Endothelial cell of umbilical vein (primary cell): ENCODE data around the gene CPNE5.

ENCODE experiments used
- CTCF ChIP-seq, 2 donors: IDR thresholded peaks; 1 replicate in 1 of 2; 2 replicates in 1 of 2; pipeline ENCODE4 v1.5.1; 2011; ENCODE audit warnings: low read length in 2 of 2, mild to moderate bottlenecking in 2 of 2, moderate library complexity in 2 of 2, control low read depth in 1 of 2, inconsistent platforms in 1 of 2, low read depth in 1 of 2; ENCODE audit not compliant: insufficient read depth in 1 of 2; ENCODE audit errors: extremely low read depth in 1 of 2
- EZH2 ChIP-seq: IDR thresholded peaks from 2 replicates; pipeline ENCODE4 v1.6.1; 2012; ENCODE audit warnings: borderline replicate concordance, low read depth, mild to moderate bottlenecking, moderate library complexity, low read length, inconsistent platforms; ENCODE audit not compliant: severe bottlenecking
- FOS ChIP-seq: IDR thresholded peaks from 2 replicates; pipeline ENCODE4 v1.6.1; 2011; ENCODE audit warnings: mild to moderate bottlenecking, low read length, moderate library complexity, borderline replicate concordance; ENCODE audit not compliant: insufficient read depth
- GATA2 ChIP-seq: IDR thresholded peaks from 2 replicates; pipeline ENCODE4 v1.7.0; 2011; ENCODE audit warnings: low read depth, mild to moderate bottlenecking, moderate library complexity, mixed read lengths, low read length; ENCODE audit not compliant: insufficient read length, insufficient read depth
- JUN ChIP-seq: IDR thresholded peaks from 2 replicates; pipeline ENCODE4 v1.6.1; 2011; ENCODE audit warnings: borderline replicate concordance, low read depth; ENCODE audit not compliant: insufficient read length, insufficient read depth
- MAX ChIP-seq: IDR thresholded peaks from 2 replicates; pipeline ENCODE4 v1.6.1; 2011; ENCODE audit not compliant: insufficient read depth, insufficient read length
- MYC ChIP-seq: IDR thresholded peaks from one replicate; pipeline ENCODE4 v1.6.1; 2011; ENCODE audit warnings: mild to moderate bottlenecking, low read depth, low read length
- POLR2A ChIP-seq: IDR thresholded peaks from 2 replicates; pipeline ENCODE4 v1.6.1; 2012; ENCODE audit warnings: low read depth, mild to moderate bottlenecking, control low read depth, low read length
- POLR2AphosphoS5 ChIP-seq: IDR thresholded peaks from 2 replicates; pipeline ENCODE4 v1.6.1; 2012; ENCODE audit warnings: low read depth, mild to moderate bottlenecking, control low read depth, low read length, moderate library complexity; ENCODE audit not compliant: insufficient read depth

- no peak for TF ChIP-seq CTCF (IDR thresholded peaks at IDR 0.05; ENCODE audit: extremely low read depth in 1 of 2, insufficient read depth in 1 of 2, low read depth in 1 of 2, low read length in 2 of 2)
- TF ChIP-seq POLR2A, result peak; percentile 14
- TF ChIP-seq EZH2, result no peak
- TF ChIP-seq JUN, result peak; percentile 94
- peak; percentile 5 for TF ChIP-seq MYC
- TF ChIP-seq POLR2AphosphoS5, result peak; percentile 91
- TF ChIP-seq MAX, result no peak
- TF ChIP-seq GATA2, result peak; percentile 99
- peak; percentile 97 for TF ChIP-seq FOS
These were observed 83.6 kb downstream of the CPNE5 start for GRCh38 chr6:36755435-36756348.
